HUES48 (cell line): ENCODE results near the gene AKAP8.

Experiments
- H3K27ac ChIP-seq: one replicate; pipeline ENCODE4 v1.7.0; 2013; ENCODE audit warnings: low read depth, low read length, inconsistent platforms
- H3K27me3 ChIP-seq: 2 replicates; pipeline ENCODE4 v1.6.1; 2013; ENCODE audit warnings: mild to moderate bottlenecking, low read length; ENCODE audit not compliant: control insufficient read depth, insufficient read depth
- H3K36me3 ChIP-seq: 2 replicates; pipeline ENCODE4 v1.6.1; 2013; ENCODE audit warnings: low read length; ENCODE audit not compliant: control insufficient read depth, insufficient read depth
- H3K4me1 ChIP-seq: 2 replicates; pipeline ENCODE4 v1.6.1; 2013; ENCODE audit warnings: mild to moderate bottlenecking, low read length; ENCODE audit not compliant: control insufficient read depth, insufficient read depth
- H3K4me3 ChIP-seq: 2 replicates; pipeline ENCODE4 v1.5.1; 2013; ENCODE audit warnings: mild to moderate bottlenecking, low read depth, low read length
- H3K9ac ChIP-seq: 2 replicates; pipeline ENCODE4 v1.6.1; 2013; ENCODE audit warnings: mild to moderate bottlenecking, low read depth, low read length, moderate library complexity
- H3K9me3 ChIP-seq: 2 replicates; pipeline ENCODE4 v1.6.1; 2013; ENCODE audit warnings: low read length; ENCODE audit not compliant: control insufficient read depth, insufficient read depth

Gene AKAP8

DNA sequence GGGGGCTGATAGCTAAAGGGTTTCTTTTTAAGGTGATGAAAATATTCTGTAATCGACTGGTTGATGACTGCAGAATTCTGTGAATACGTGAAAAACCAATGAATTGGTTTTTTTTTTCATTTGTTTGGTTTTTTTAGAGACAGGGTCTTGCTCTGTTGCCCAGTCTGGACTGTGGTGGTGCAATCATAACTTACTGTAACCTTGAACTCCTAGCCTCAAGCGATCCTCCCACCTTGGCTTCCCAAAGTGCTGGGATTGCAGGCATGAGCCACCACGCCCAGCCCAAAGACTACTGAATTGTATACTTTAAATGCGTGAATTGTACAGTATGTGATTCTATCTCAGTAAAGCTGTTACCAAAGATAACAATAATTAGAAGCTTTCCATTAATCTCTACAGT, 14.8 kb upstream of the AKAP8 start:
- Histone ChIP-seq H3K9me3 (no peaks in the 10 kb centered on the region), H3K27me3 (no peaks in the 10 kb centered on the region), H3K27ac (no peak overlapping the region), H3K9ac (no peak overlapping the region), H3K4me3 (no peak overlapping the region), H3K36me3 (peaks cover 76% of the 10 kb centered on the region), H3K4me1 (no peaks in the 10 kb centered on the region)

GRCh38 chr19:15393963-15394362, 14.4 kb upstream of the AKAP8 start:
- no peak overlapping the region for H3K4me3 ChIP-seq
- H3K27me3 ChIP-seq: no peaks in the 10 kb centered on the region
- H3K36me3 ChIP-seq: peaks cover 74% of the 10 kb centered on the region
- no peak overlapping the region for H3K9ac ChIP-seq
- H3K4me1 ChIP-seq: no peaks in the 10 kb centered on the region
- H3K9me3 ChIP-seq: no peaks in the 10 kb centered on the region
- no peak overlapping the region for H3K27ac ChIP-seq

DNA sequence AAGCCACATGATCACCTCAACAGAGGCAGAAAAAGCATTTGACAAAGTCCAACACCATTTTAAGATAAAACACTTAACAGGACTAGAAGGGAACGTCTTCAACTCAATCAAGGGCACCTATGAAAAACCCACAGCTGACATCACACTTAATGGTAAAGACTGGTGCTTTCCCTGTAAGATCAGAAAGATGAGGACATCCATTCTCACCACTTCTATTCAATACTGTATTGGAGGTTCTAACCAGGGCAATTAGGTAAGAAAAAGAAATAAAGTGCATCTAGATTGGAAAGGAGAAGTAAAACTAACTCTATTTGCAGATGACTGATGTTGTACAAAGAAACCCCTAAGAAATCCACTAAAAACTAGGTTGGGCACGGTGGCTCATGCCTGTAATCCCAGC, 11.2 kb upstream of the AKAP8 start:
- no peaks in the 10 kb centered on the region for H3K27me3 ChIP-seq
- H3K9me3 ChIP-seq: no peaks in the 10 kb centered on the region

DNA sequence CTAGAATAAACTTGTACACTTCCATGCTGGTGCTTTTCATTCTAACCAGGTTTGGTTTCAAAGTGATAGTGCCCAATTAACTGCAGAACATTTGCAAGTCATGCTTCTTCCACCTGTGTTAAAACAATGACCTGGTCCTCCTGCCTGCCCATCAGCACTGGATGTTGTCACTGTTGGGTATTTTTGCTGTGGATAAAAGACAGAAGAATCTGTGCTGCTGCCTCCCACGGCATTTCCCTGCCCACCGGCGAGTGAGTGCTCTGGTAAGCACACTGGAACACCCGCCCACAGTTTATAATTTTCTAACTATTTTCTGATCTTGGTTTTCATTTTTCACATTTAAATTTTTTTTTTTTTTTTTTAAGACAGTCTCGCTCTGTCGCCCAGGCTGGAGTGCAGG, 2.3 kb upstream of the AKAP8 start:
- H3K27ac ChIP-seq: no peak overlapping the region
- no peak overlapping the region for H3K9ac ChIP-seq

More for the DNA sequence above, 11.2 kb upstream of the AKAP8 start:
- Histone ChIP-seq H3K36me3 (peaks cover 55% of the 10 kb centered on the region), H3K27ac (no peak overlapping the region), H3K4me3 (no peak overlapping the region), H3K4me1 (no peaks in the 10 kb centered on the region), H3K9ac (no peak overlapping the region)

DNA sequence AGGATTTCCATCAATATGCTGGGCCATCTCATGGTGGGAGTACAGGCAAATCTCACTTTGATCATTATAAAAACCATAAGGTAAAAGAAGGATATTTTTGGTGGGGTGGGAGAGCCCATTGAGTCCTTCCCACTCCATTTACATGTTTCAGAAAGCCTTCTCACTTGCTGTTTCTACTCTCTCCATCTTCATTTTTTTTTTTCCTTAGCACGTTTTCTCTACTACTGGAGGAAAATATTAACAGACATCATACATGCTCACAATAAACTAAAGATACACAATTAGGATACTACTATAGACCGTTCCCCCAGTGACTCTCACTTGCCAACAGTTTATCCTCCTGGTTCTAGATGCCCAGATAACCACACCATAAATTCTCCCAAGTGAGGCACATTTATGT, 1.8 kb upstream of the AKAP8 start:
- Histone ChIP-seq H3K9me3 (no peaks in the 10 kb centered on the region), H3K36me3 (peaks cover 20% of the 10 kb centered on the region), H3K9ac (no peak overlapping the region), H3K4me3 (peak overlapping the region; percentile 100; the same call in 1 of the 2 replicates), H3K27ac (no peak overlapping the region), H3K4me1 (peaks cover 9% of the 10 kb centered on the region), H3K27me3 (no peaks in the 10 kb centered on the region)

More for the DNA sequence above, 2.3 kb upstream of the AKAP8 start:
- Histone ChIP-seq H3K4me1 (peaks cover 9% of the 10 kb centered on the region), H3K4me3 (no peak overlapping the region), H3K36me3 (peaks cover 22% of the 10 kb centered on the region), H3K9me3 (no peaks in the 10 kb centered on the region), H3K27me3 (no peaks in the 10 kb centered on the region)

GRCh38 chr19:15379999-15380647, 536 bp upstream of the AKAP8 start:
- H3K4me1 ChIP-seq: peaks cover 9% of the 10 kb centered on the region
- peak overlapping the region; percentile 71 for H3K9ac ChIP-seq
- no peaks in the 10 kb centered on the region for H3K9me3 ChIP-seq
- H3K27ac ChIP-seq: peak overlapping the region; percentile 94
- no peaks in the 10 kb centered on the region for H3K27me3 ChIP-seq
- H3K36me3 ChIP-seq: peaks cover 17% of the 10 kb centered on the region; the same call in 1 of the 2 replicates
- peak overlapping the region; percentile 100 for H3K4me3 ChIP-seq

- peak overlapping the region; percentile 96 for H3K27ac ChIP-seq
- peak overlapping the region; percentile 100 for H3K4me3 ChIP-seq
- no peaks in the 10 kb centered on the region for H3K9me3 ChIP-seq
- no peaks in the 10 kb centered on the region for H3K27me3 ChIP-seq
- H3K9ac ChIP-seq: peak overlapping the region; percentile 100
- peaks cover 9% of the 10 kb centered on the region for H3K4me1 ChIP-seq
- peaks cover 18% of the 10 kb centered on the region; the same call in 1 of the 2 replicates for H3K36me3 ChIP-seq
Measured at GRCh38 chr19:15378534-15379082, 979 bp downstream of the AKAP8 start.

- Histone ChIP-seq H3K4me1 (no peaks in the 10 kb centered on the region), H3K27me3 (no peaks in the 10 kb centered on the region), H3K27ac (no peak overlapping the region), H3K36me3 (peaks cover 39% of the 10 kb centered on the region), H3K4me3 (no peak overlapping the region), H3K9ac (no peak overlapping the region), H3K9me3 (no peaks in the 10 kb centered on the region)
Measured at GRCh38 chr19:15374796-15375440, 4.7 kb downstream of the AKAP8 start.

DNA sequence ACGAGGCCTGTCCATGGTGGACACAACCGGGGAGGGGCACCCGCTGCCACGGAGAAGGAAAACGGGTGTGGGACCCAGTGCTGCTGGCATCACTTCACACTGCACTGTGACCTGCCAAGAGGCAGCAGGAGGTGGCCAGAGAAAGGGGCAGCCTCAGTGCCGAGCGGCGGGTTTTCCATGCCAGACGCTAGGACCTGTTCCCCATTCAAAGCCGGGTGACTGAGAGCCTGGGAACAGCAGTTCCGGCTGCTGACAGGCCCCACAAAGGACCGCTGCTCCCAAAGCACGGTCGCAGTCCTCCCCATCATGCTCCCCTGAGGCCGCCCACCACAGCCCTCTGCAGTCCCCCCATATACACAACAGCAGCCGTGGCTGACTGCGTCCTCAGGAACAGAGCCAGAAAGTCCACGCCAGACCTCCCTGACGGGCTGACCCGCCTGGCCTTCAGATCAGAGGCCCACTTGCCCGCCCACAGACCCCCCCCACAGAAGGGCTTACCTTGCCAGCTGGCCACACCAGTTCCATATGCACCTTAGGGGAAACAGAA, 5.4 kb downstream of the AKAP8 start:
- Histone ChIP-seq H3K36me3 (peaks cover 46% of the 10 kb centered on the region), H3K27ac (no peak overlapping the region), H3K4me1 (no peaks in the 10 kb centered on the region)

DNA sequence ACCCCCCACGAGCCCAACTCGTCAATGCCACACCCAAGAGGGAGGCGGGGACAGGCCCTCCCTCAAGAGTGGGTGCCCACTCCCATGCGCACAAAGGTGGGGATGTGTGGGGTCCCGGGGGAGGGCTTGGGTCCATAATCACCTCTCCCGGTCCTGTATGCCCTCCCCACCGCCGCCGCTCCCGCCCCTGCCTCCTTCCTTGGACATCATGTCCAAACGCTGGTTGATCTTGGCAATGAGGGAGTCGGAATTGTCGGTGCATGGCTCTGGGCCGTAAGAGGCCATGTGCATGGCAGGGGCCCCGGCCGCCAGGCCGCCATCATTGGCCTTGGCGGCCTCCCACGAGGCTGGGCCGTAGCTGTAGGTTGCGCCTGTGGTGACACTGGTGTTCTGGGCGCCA, 5.9 kb downstream of the AKAP8 start:
- Histone ChIP-seq H3K9ac (no peak overlapping the region), H3K36me3 (peaks cover 52% of the 10 kb centered on the region), H3K27me3 (no peaks in the 10 kb centered on the region), H3K4me1 (no peaks in the 10 kb centered on the region), H3K9me3 (no peaks in the 10 kb centered on the region), H3K27ac (no peak overlapping the region), H3K4me3 (no peak overlapping the region)

More for the DNA sequence above, 5.4 kb downstream of the AKAP8 start:
- no peak overlapping the region for H3K4me3 ChIP-seq
- no peak overlapping the region for H3K9ac ChIP-seq
- H3K9me3 ChIP-seq: no peaks in the 10 kb centered on the region
- no peaks in the 10 kb centered on the region for H3K27me3 ChIP-seq

DNA sequence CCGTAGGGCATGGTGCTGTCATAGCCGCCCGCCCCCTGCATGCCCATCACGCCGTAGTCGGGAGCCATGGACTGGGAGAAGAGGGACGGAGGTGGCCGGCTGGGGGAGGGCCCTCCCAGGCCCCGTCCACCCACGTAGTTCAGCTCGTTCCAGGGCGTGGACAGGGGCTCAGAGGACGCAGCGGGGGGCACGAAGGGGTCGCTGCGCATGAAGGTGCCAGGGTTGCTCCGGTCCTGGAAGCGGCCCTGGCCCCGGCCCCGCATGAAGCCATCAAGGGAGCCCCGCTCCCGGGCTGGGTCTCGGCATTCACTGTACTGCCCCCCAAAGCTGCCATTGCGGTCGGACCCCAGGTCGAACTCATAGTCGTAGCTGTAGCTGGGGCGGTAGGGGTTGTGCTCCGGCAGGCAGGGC, 6.7 kb downstream of the AKAP8 start:
- H3K4me1 ChIP-seq: no peaks in the 10 kb centered on the region

More for the DNA sequence above, 6.7 kb downstream of the AKAP8 start:
- H3K36me3 ChIP-seq: peaks cover 59% of the 10 kb centered on the region
- H3K27me3 ChIP-seq: no peaks in the 10 kb centered on the region
- H3K9me3 ChIP-seq: no peaks in the 10 kb centered on the region
- no peak overlapping the region for H3K9ac ChIP-seq
- H3K4me3 ChIP-seq: no peak overlapping the region
- H3K27ac ChIP-seq: no peak overlapping the region
